ENCODE data around the gene ZNF384. TPM values are rescaled to one million over a fixed set of nuclear protein-coding genes. Genes with fewer than 3 reads are reported as not detected.

The ZNF384 gene
- total and polyA plus RNA-seq, 4 donors, result 29.0 to 50.8 (median 31.8) TPM

- ATAC-seq (ENCODE audit: insufficient read depth, low FRiP score), result no peak
- no peak overlapping the region for H3K27ac ChIP-seq (ENCODE audit: low read depth in 1 of 2, low read length in 1 of 2)
- H3K9ac ChIP-seq (ENCODE audit: insufficient read depth in 1 of 2, low read length in 2 of 2), result no peak overlapping the region
- H3K9me3 ChIP-seq (ENCODE audit: control insufficient read depth in 4 of 4, insufficient read depth in 3 of 4, low read length in 3 of 4), result no peaks in the 10 kb centered on the region
- no peak for TF ChIP-seq CTCF (IDR thresholded peaks at IDR 0.05; ENCODE audit: control extremely low read depth, extremely low read depth)
- peaks cover 0 to 9% (median 0%) of the 10 kb centered on the region in 5 donors for H3K4me1 ChIP-seq (ENCODE audit: control insufficient read depth in 5 of 5, insufficient read depth in 5 of 5, low read length in 5 of 5)
- WGBS, 2 donors, result 83 to 84% methylated on average over 8 of the region's 8 CpGs
- peaks cover 0 to 2% (median 0%) of the 10 kb centered on the region in 3 donors for H3K27me3 ChIP-seq (ENCODE audit: control insufficient read depth in 3 of 3, insufficient read depth in 3 of 3, low read length in 2 of 3)
- DNase-seq, result no peak
- no peak overlapping the region for H3K4me3 ChIP-seq
- H3K36me3 ChIP-seq (ENCODE audit: control insufficient read depth in 4 of 4, insufficient read depth in 4 of 4, low read length in 4 of 4), result no peaks in the 10 kb centered on the region
Measured at GRCh38 chr12:6626654-6627283, 62.4 kb downstream of the ZNF384 start.

GRCh38 chr12:6620885-6621274 is 68.3 kb downstream of the ZNF384 start:
- H3K36me3 ChIP-seq (ENCODE audit: control insufficient read depth in 4 of 4, insufficient read depth in 4 of 4, low read length in 4 of 4), result no peaks in the 10 kb centered on the region
- WGBS, 2 donors, result 81 to 86% methylated on average over 29 of the region's 29 CpGs
- peaks cover 0 to 29% (median 10%) of the 10 kb centered on the region in 5 donors for H3K4me1 ChIP-seq (ENCODE audit: control insufficient read depth in 5 of 5, insufficient read depth in 5 of 5, low read length in 5 of 5)
- H3K9me3 ChIP-seq (ENCODE audit: control insufficient read depth in 4 of 4, insufficient read depth in 3 of 4, low read length in 3 of 4), result no peaks in the 10 kb centered on the region
- no peak for TF ChIP-seq CTCF (IDR thresholded peaks at IDR 0.05; ENCODE audit: control extremely low read depth, extremely low read depth)
- H3K4me3 ChIP-seq, result no peak overlapping the region
- no peaks in the 10 kb centered on the region for H3K27me3 ChIP-seq (ENCODE audit: control insufficient read depth in 3 of 3, insufficient read depth in 3 of 3, low read length in 2 of 3)
- no peak for ATAC-seq (ENCODE audit: insufficient read depth, low FRiP score)
- H3K27ac ChIP-seq (ENCODE audit: low read depth in 1 of 2, low read length in 1 of 2), result no peak overlapping the region
- no peak overlapping the region for H3K9ac ChIP-seq (ENCODE audit: insufficient read depth in 1 of 2, low read length in 2 of 2)
- DNase-seq, result no peak

- no peak for TF ChIP-seq CTCF (IDR thresholded peaks at IDR 0.05; ENCODE audit: control extremely low read depth, extremely low read depth)
- no peaks in the 10 kb centered on the region for H3K36me3 ChIP-seq (ENCODE audit: control insufficient read depth in 4 of 4, insufficient read depth in 4 of 4, low read length in 4 of 4)
- no peaks in the 10 kb centered on the region for H3K27me3 ChIP-seq (ENCODE audit: control insufficient read depth in 3 of 3, insufficient read depth in 3 of 3, low read length in 2 of 3)
- no peaks in the 10 kb centered on the region for H3K9me3 ChIP-seq (ENCODE audit: control insufficient read depth in 4 of 4, insufficient read depth in 3 of 4, low read length in 3 of 4)
- H3K27ac ChIP-seq (ENCODE audit: low read depth in 1 of 2, low read length in 1 of 2), result no peak overlapping the region
- H3K4me3 ChIP-seq, result no peak overlapping the region
- ATAC-seq (ENCODE audit: insufficient read depth, low FRiP score) (peak; percentile 25), DNase-seq (peak; percentile 69 to 77 (median 74))
- WGBS, 2 donors, result 35 to 39% methylated on average over 81 to 88 of the region's 88 CpGs
- H3K9ac ChIP-seq (ENCODE audit: insufficient read depth in 1 of 2, low read length in 2 of 2), result no peak overlapping the region
- peaks cover 0 to 29% (median 10%) of the 10 kb centered on the region in 5 donors for H3K4me1 ChIP-seq (ENCODE audit: control insufficient read depth in 5 of 5, insufficient read depth in 5 of 5, low read length in 5 of 5)
Measured at GRCh38 chr12:6620137-6620884, 68.9 kb downstream of the ZNF384 start.

Measured in lung (tissue), 12 donors.